HepG2 (cell line): Measurements from ENCODE around the gene TLCD1. TPM values are rescaled to one million over a fixed set of nuclear protein-coding genes. Genes with fewer than 3 reads are reported as not detected.
A peak's percentile ranks its signal among the peaks of the same experiment; 100 is the strongest.

ENCODE experiments used
- AHR ChIP-seq: IDR thresholded peaks from 2 replicates; pipeline ENCODE4 v1.6.1; 2018; ENCODE audit warnings: missing genetic modification reagents, missing compliant biosample characterization
- EZH2 ChIP-seq: conservative IDR thresholded peaks from 2 replicates; pipeline ENCODE4 v1.6.1; 2012; ENCODE audit warnings: mild to moderate bottlenecking, low read depth, low read length, moderate library complexity
- KDM3A ChIP-seq: IDR thresholded peaks from 2 replicates; pipeline ENCODE4 v1.6.1; 2018; ENCODE audit warnings: low read depth, missing compliant biosample characterization
- MAFF ChIP-seq: IDR thresholded peaks from 2 replicates; pipeline ENCODE4 v1.6.1; 2011; ENCODE audit warnings: low read depth, low read length, improper control_type of control experiment
- RBFOX2 ChIP-seq: fragments of 200-400 bp; formaldehyde crosslinking; IDR thresholded peaks from 2 replicates; pipeline ENCODE4 v1.6.1; 2017; ENCODE audit warnings: low read depth, mild to moderate bottlenecking, low read length
- RXRA ChIP-seq: sonication (generic); formaldehyde crosslinking; IDR thresholded peaks from 2 replicates; pipeline ENCODE4 v1.5.1; 2020; ENCODE audit warnings: missing genetic modification reagents
- SUZ12 ChIP-seq: fragments of 150-350 bp; IDR thresholded peaks from 2 replicates; pipeline ENCODE4 v1.6.1; 2014; ENCODE audit warnings: low read depth, low read length
- ZNF251 ChIP-seq: sonication (generic); formaldehyde crosslinking; IDR thresholded peaks from 2 replicates; pipeline ENCODE4 v1.9.0; 2021; ENCODE audit warnings: mild to moderate bottlenecking, missing genetic modification reagents
- ZNF501 ChIP-seq: sonication (generic); formaldehyde crosslinking; IDR thresholded peaks from 2 replicates; pipeline ENCODE4 v1.5.1; 2020; ENCODE audit warnings: mild to moderate bottlenecking, moderate library complexity, missing genetic modification reagents
- ZNF619 ChIP-seq: sonication (generic); formaldehyde crosslinking; IDR thresholded peaks from 2 replicates; pipeline ENCODE4 v1.4.0; 2020; ENCODE audit warnings: mild to moderate bottlenecking, missing genetic modification reagents
- ZNF790 ChIP-seq: sonication (generic); formaldehyde crosslinking; IDR thresholded peaks from 2 replicates; pipeline ENCODE4 v1.8.0; 2022; ENCODE audit warnings: missing genetic modification reagents, mild to moderate bottlenecking, borderline replicate concordance
- polyA plus RNA-seq, 8 experiments: library from polyadenylated mRNA; depleted of rRNA in 3 of 8; stranded (reverse) in 7 of 8; unstranded in 1 of 8; fragments of >200 nt; fragmentation: Illumina TruSeq in 4 of 8; extraction: Trizol in 4 of 8; gene quantifications; 2 replicates each; pipeline versions ENCODE4 v1.2.1 to v1.2.3, GENCODE V29; 2011 to 2016; ENCODE audit warnings: low read depth in 4 of 8, missing spikeins in 1 of 8, mixed read lengths in 1 of 8; ENCODE audit not compliant: insufficient read depth in 1 of 8
- total RNA-seq, 5 experiments: library from RNA; depleted of rRNA; stranded (reverse); fragments of >200 nt; fragmentation: Illumina TruSeq; extraction: Trizol; gene quantifications; 2 replicates each; pipeline ENCODE4 v1.2.3, GENCODE V29; 2016; ENCODE audit warnings: low read depth in 1 of 5
- TF ChIP-seq, protein P1 (sequence below): sonication (generic); formaldehyde crosslinking; IDR thresholded peaks from 2 replicates; pipeline ENCODE4 v1.4.0; 2020; ENCODE audit warnings: missing genetic modification reagents, borderline replicate concordance
- TF ChIP-seq, protein P2 (sequence below), 2 experiments: IDR thresholded peaks; 2 replicates each; pipeline ENCODE4 v1.6.1; 2011 to 2012; ENCODE audit warnings: low read length in 2 of 2, borderline replicate concordance in 1 of 2, low read depth in 1 of 2, mild to moderate bottlenecking in 1 of 2, moderate library complexity in 1 of 2
- TF ChIP-seq, protein P3 (sequence below): sonication (generic); formaldehyde crosslinking; IDR thresholded peaks from 2 replicates; pipeline ENCODE4 v1.5.0; 2020; ENCODE audit warnings: mild to moderate bottlenecking, missing genetic modification reagents
- TF ChIP-seq, protein P4 (sequence below): sonication (generic); formaldehyde crosslinking; IDR thresholded peaks from 2 replicates; pipeline ENCODE4 v1.9.0; 2021; ENCODE audit warnings: missing genetic modification reagents, mild to moderate bottlenecking, borderline replicate concordance
- TF ChIP-seq, protein P5 (sequence below): sonication (generic); formaldehyde crosslinking; IDR thresholded peaks from 2 replicates; pipeline ENCODE4 v1.8.0; 2022; ENCODE audit warnings: missing genetic modification reagents, mild to moderate bottlenecking, borderline replicate concordance

Gene TLCD1
- total and polyA plus RNA-seq, 2 of the 13 experiments (the other 11 are each of a cell fraction or from before 2014, with no cell fraction given): 14.9 to 19.6 TPM

DNA sequence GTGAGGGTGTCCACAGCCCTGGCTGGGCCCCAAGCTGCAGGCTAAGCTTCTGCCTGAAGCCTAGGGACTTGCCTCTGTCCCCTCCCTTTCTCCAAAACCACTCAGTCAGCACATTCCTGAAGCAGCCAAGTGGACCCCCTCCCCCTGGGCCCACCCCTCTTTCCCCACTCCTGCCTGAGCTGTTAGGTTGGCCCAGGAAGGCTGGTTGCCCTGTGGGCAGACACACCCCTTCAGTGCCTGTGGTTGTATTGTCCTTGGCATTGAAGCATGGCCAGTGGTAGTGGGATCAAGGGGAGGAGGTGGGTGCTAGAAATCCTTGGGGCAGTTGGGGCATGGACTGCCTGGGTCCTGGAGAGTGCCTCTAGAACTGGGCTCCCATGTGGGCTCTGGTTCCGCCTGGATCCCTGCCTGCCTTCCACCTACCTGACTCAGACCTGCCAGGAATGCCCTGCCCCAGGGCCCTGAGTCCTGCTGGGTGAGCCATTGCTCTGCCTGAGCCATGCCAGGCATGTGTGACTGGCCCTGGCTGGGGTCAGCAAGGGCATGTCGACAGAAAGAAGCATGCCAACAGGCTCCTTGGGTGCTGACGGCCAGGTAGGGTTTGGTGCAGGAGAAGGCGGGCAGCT lies 19.9 kb upstream of the TLCD1 start (continued):
- TF ChIP-seq, protein P1, sequence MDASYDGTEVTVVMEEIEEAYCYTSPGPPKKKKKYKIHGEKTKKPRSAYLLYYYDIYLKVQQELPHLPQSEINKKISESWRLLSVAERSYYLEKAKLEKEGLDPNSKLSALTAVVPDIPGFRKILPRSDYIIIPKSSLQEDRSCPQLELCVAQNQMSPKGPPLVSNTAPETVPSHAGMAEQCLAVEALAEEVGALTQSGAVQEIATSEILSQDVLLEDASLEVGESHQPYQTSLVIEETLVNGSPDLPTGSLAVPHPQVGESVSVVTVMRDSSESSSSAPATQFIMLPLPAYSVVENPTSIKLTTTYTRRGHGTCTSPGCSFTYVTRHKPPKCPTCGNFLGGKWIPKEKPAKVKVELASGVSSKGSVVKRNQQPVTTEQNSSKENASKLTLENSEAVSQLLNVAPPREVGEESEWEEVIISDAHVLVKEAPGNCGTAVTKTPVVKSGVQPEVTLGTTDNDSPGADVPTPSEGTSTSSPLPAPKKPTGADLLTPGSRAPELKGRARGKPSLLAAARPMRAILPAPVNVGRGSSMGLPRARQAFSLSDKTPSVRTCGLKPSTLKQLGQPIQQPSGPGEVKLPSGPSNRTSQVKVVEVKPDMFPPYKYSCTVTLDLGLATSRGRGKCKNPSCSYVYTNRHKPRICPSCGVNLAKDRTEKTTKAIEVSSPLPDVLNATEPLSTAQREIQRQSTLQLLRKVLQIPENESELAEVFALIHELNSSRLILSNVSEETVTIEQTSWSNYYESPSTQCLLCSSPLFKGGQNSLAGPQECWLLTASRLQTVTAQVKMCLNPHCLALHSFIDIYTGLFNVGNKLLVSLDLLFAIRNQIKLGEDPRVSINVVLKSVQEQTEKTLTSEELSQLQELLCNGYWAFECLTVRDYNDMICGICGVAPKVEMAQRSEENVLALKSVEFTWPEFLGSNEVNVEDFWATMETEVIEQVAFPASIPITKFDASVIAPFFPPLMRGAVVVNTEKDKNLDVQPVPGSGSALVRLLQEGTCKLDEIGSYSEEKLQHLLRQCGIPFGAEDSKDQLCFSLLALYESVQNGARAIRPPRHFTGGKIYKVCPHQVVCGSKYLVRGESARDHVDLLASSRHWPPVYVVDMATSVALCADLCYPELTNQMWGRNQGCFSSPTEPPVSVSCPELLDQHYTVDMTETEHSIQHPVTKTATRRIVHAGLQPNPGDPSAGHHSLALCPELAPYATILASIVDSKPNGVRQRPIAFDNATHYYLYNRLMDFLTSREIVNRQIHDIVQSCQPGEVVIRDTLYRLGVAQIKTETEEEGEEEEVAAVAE (CRISPR knock-in tag): no peak
- TF ChIP-seq, protein P2, sequence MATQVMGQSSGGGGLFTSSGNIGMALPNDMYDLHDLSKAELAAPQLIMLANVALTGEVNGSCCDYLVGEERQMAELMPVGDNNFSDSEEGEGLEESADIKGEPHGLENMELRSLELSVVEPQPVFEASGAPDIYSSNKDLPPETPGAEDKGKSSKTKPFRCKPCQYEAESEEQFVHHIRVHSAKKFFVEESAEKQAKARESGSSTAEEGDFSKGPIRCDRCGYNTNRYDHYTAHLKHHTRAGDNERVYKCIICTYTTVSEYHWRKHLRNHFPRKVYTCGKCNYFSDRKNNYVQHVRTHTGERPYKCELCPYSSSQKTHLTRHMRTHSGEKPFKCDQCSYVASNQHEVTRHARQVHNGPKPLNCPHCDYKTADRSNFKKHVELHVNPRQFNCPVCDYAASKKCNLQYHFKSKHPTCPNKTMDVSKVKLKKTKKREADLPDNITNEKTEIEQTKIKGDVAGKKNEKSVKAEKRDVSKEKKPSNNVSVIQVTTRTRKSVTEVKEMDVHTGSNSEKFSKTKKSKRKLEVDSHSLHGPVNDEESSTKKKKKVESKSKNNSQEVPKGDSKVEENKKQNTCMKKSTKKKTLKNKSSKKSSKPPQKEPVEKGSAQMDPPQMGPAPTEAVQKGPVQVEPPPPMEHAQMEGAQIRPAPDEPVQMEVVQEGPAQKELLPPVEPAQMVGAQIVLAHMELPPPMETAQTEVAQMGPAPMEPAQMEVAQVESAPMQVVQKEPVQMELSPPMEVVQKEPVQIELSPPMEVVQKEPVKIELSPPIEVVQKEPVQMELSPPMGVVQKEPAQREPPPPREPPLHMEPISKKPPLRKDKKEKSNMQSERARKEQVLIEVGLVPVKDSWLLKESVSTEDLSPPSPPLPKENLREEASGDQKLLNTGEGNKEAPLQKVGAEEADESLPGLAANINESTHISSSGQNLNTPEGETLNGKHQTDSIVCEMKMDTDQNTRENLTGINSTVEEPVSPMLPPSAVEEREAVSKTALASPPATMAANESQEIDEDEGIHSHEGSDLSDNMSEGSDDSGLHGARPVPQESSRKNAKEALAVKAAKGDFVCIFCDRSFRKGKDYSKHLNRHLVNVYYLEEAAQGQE (IDR thresholded peaks at IDR 0.05; ENCODE audit: borderline replicate concordance in 1 of 2, low read depth in 1 of 2, low read length in 2 of 2): no peak
- peak; percentile 70 for TF ChIP-seq RBFOX2
- no peak for TF ChIP-seq KDM3A (CRISPR knock-in tag)
- TF ChIP-seq MAFF: peak; percentile 90
- TF ChIP-seq ZNF501: no peak
- no peak for TF ChIP-seq ZNF790 (CRISPR knock-in tag)
- TF ChIP-seq, protein P3, sequence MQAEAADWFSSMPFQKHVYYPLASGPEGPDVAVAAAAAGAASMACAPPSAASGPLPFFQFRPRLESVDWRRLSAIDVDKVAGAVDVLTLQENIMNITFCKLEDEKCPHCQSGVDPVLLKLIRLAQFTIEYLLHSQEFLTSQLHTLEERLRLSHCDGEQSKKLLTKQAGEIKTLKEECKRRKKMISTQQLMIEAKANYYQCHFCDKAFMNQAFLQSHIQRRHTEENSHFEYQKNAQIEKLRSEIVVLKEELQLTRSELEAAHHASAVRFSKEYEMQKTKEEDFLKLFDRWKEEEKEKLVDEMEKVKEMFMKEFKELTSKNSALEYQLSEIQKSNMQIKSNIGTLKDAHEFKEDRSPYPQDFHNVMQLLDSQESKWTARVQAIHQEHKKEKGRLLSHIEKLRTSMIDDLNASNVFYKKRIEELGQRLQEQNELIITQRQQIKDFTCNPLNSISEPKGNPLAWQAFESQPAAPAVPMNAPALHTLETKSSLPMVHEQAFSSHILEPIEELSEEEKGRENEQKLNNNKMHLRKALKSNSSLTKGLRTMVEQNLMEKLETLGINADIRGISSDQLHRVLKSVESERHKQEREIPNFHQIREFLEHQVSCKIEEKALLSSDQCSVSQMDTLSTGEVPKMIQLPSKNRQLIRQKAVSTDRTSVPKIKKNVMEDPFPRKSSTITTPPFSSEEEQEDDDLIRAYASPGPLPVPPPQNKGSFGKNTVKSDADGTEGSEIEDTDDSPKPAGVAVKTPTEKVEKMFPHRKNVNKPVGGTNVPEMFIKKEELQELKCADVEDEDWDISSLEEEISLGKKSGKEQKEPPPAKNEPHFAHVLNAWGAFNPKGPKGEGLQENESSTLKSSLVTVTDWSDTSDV (CRISPR knock-in tag): no peak
- TF ChIP-seq EZH2: no peak
- no peak for TF ChIP-seq RXRA
- TF ChIP-seq SUZ12: no peak
- TF ChIP-seq, protein P4, sequence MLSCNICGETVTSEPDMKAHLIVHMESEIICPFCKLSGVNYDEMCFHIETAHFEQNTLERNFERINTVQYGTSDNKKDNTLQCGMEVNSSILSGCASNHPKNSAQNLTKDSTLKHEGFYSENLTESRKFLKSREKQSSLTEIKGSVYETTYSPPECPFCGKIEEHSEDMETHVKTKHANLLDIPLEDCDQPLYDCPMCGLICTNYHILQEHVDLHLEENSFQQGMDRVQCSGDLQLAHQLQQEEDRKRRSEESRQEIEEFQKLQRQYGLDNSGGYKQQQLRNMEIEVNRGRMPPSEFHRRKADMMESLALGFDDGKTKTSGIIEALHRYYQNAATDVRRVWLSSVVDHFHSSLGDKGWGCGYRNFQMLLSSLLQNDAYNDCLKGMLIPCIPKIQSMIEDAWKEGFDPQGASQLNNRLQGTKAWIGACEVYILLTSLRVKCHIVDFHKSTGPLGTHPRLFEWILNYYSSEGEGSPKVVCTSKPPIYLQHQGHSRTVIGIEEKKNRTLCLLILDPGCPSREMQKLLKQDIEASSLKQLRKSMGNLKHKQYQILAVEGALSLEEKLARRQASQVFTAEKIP (CRISPR knock-in tag): no peak
- TF ChIP-seq ZNF619 (CRISPR knock-in tag): no peak
- no peak for TF ChIP-seq AHR (CRISPR knock-in tag)
- TF ChIP-seq ZNF251 (CRISPR knock-in tag): no peak
- TF ChIP-seq, protein P5, sequence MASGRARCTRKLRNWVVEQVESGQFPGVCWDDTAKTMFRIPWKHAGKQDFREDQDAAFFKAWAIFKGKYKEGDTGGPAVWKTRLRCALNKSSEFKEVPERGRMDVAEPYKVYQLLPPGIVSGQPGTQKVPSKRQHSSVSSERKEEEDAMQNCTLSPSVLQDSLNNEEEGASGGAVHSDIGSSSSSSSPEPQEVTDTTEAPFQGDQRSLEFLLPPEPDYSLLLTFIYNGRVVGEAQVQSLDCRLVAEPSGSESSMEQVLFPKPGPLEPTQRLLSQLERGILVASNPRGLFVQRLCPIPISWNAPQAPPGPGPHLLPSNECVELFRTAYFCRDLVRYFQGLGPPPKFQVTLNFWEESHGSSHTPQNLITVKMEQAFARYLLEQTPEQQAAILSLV (CRISPR knock-in tag): no peak
